SU-DHL-6 (cell line): ENCODE measurements around the gene VWA5A.

ENCODE experiments used
- H2AFZ ChIP-seq: fragments of 200-600 bp; sonication (generic); 2 replicates; pipeline ENCODE4 v1.6.1; 2014; ENCODE audit warnings: low read depth, mild to moderate bottlenecking, moderate library complexity, mixed read lengths, antibody characterized with exemption, low read length; ENCODE audit not compliant: severe bottlenecking
- H3F3A ChIP-seq: fragments of 200-600 bp; shearing (Covaris generic); 2 replicates; pipeline ENCODE4 v1.6.0; 2016; ENCODE audit warnings: antibody characterized with exemption, mild to moderate bottlenecking; ENCODE audit not compliant: insufficient read depth
- H3K27ac ChIP-seq: fragments of 200-600 bp; sonication (generic); 2 replicates; pipeline ENCODE4 v1.5.1; 2016; ENCODE audit warnings: low read depth, mild to moderate bottlenecking, low read length, moderate library complexity, mixed read lengths
- H3K27me3 ChIP-seq: fragments of 200-600 bp; sonication (generic), shearing (Covaris generic); 2 replicates; pipeline ENCODE4 v1.6.0; 2014; ENCODE audit warnings: mild to moderate bottlenecking, low read length
- H3K36me3 ChIP-seq: fragments of 200-600 bp; sonication (generic); 2 replicates; pipeline ENCODE4 v1.6.1; 2014; ENCODE audit warnings: mild to moderate bottlenecking, low read length, mixed read lengths
- H3K4me2 ChIP-seq: fragments of 300-600, 200-600 bp; shearing (Covaris generic), sonication (generic); 2 replicates; pipeline ENCODE4 v1.6.0; 2014; ENCODE audit warnings: low read length, low read depth, mild to moderate bottlenecking; ENCODE audit not compliant: poor library complexity, severe bottlenecking
- H3K4me3 ChIP-seq: fragments of 200-600 bp; sonication (generic); 2 replicates; pipeline ENCODE4 v1.5.1; 2014; ENCODE audit warnings: antibody characterized with exemption, low read length, mild to moderate bottlenecking, mixed read lengths; ENCODE audit not compliant: insufficient read depth, poor library complexity, severe bottlenecking
- H3K79me2 ChIP-seq: fragments of 200-600 bp; sonication (generic); 2 replicates; pipeline ENCODE4 v1.6.1; 2014; ENCODE audit warnings: mild to moderate bottlenecking, low read length, moderate library complexity; ENCODE audit not compliant: insufficient read depth
- H3K9ac ChIP-seq: fragments of 200-600 bp; sonication (generic); 2 replicates; pipeline ENCODE4 v1.7.0; 2014; ENCODE audit warnings: mild to moderate bottlenecking, low read length
- H3K9me2 ChIP-seq: fragments of 200-600 bp; sonication (generic); replicated peaks from 2 replicates; pipeline ENCODE4 v1.6.1; 2014; ENCODE audit warnings: low read length; ENCODE audit not compliant: insufficient read depth
- H3K9me3 ChIP-seq: fragments of 200-600 bp; sonication (generic); 2 replicates; pipeline ENCODE4 v1.6.1; 2014; ENCODE audit warnings: low read length, mixed read lengths; ENCODE audit not compliant: insufficient read depth
- H4K20me1 ChIP-seq: fragments of 200-600 bp; sonication (generic); 2 replicates; pipeline ENCODE4 v1.6.1; 2014; ENCODE audit warnings: low read depth, mild to moderate bottlenecking, antibody characterized with exemption, low read length, moderate library complexity, mixed read lengths
- CTCF ChIP-seq: fragments of 200-600 bp; sonication (generic); IDR thresholded peaks from one replicate; pipeline ENCODE4 v1.5.1; 2017; ENCODE audit warnings: antibody characterized with exemption, mild to moderate bottlenecking, low read length, moderate library complexity; ENCODE audit not compliant: insufficient read depth, poor library complexity, severe bottlenecking
- EZH2phosphoT487 ChIP-seq: fragments of 200-600 bp; sonication (generic), shearing (Covaris generic); conservative IDR thresholded peaks from 2 replicates; pipeline ENCODE4 v1.6.1; 2018; ENCODE audit warnings: mild to moderate bottlenecking, antibody characterized with exemption, low read length, moderate library complexity, mixed read lengths

VWA5A gene

GRCh38 chr11:124080327-124081001 is 34.8 kb upstream of the VWA5A start:
- no peak overlapping the region for H3K4me2 ChIP-seq
- no peaks in the 10 kb centered on the region for H3K79me2 ChIP-seq
- no peak for TF ChIP-seq EZH2phosphoT487
- no peak for TF ChIP-seq CTCF

GRCh38 chr11:124081483-124081882 is 33.8 kb upstream of the VWA5A start:
- no peaks in the 10 kb centered on the region for H3K9me3 ChIP-seq
- H3K4me3 ChIP-seq = no peak overlapping the region
- H3K9me2 ChIP-seq = no peaks in the 10 kb centered on the region
- no peak overlapping the region for H3K4me2 ChIP-seq
- H3K9ac ChIP-seq = no peak overlapping the region
- no peaks in the 10 kb centered on the region for H3K36me3 ChIP-seq
- TF ChIP-seq CTCF = no peak
- no peak for TF ChIP-seq EZH2phosphoT487
- no peak overlapping the region for H3K27ac ChIP-seq
- H3K27me3 ChIP-seq = no peaks in the 10 kb centered on the region
- no peaks in the 10 kb centered on the region for H4K20me1 ChIP-seq
- no peak overlapping the region for H2AFZ ChIP-seq
- H3F3A ChIP-seq = no peaks in the 10 kb centered on the region
- H3K79me2 ChIP-seq = no peaks in the 10 kb centered on the region

More at GRCh38 chr11:124080327-124081001, 34.8 kb upstream of the VWA5A start:
- no peak overlapping the region for H2AFZ ChIP-seq
- H3K36me3 ChIP-seq = no peaks in the 10 kb centered on the region
- no peaks in the 10 kb centered on the region for H3F3A ChIP-seq
- no peaks in the 10 kb centered on the region for H3K9me3 ChIP-seq
- no peaks in the 10 kb centered on the region for H4K20me1 ChIP-seq
- H3K4me3 ChIP-seq = no peak overlapping the region
- no peak overlapping the region for H3K9ac ChIP-seq
- H3K27me3 ChIP-seq = no peaks in the 10 kb centered on the region
- no peaks in the 10 kb centered on the region for H3K9me2 ChIP-seq
- no peak overlapping the region for H3K27ac ChIP-seq

- Histone ChIP-seq H3K9me2 (no peaks in the 10 kb centered on the region), H4K20me1 (no peaks in the 10 kb centered on the region), H2AFZ (no peak overlapping the region), H3K9ac (no peak overlapping the region), H3F3A (no peaks in the 10 kb centered on the region), H3K79me2 (no peaks in the 10 kb centered on the region), H3K4me3 (no peak overlapping the region), H3K27me3 (no peaks in the 10 kb centered on the region), H3K36me3 (no peaks in the 10 kb centered on the region), H3K27ac (no peak overlapping the region), H3K4me2 (no peak overlapping the region), H3K9me3 (no peaks in the 10 kb centered on the region)
- TF ChIP-seq CTCF (no peak), EZH2phosphoT487 (no peak)
Measured at GRCh38 chr11:124082371-124082770, 32.9 kb upstream of the VWA5A start.
